ENCODE data around the gene TBC1D9B.

TBC1D9B gene

GRCh38 chr5:179868541-179868940, 39.2 kb downstream of the TBC1D9B start:
- in situ Hi-C loops (cut with MboI; ENCODE audit: low pct_unique_long_range_greater_than_20kb, low sequenced_read_pairs, unreplicated experiment), result no loop called here
- no peak for DNase-seq (ENCODE audit: low spot score)
- no peak for TF ChIP-seq CTCF (IDR thresholded peaks at IDR 0.05; ENCODE audit: extremely low read depth, insufficient read depth, missing control alignments)

GRCh38 chr5:179867476-179867875, 40.2 kb downstream of the TBC1D9B start:
- in situ Hi-C loops (cut with MboI; ENCODE audit: low pct_unique_long_range_greater_than_20kb, low sequenced_read_pairs, unreplicated experiment), result no loop called here
- no peak for DNase-seq (ENCODE audit: low spot score)
- TF ChIP-seq CTCF (IDR thresholded peaks at IDR 0.05; ENCODE audit: extremely low read depth, insufficient read depth, missing control alignments), result no peak

GRCh38 chr5:179867079-179867465, 40.6 kb downstream of the TBC1D9B start:
- in situ Hi-C loops (cut with MboI; ENCODE audit: low pct_unique_long_range_greater_than_20kb, low sequenced_read_pairs, unreplicated experiment), result no loop called here

GRCh38 chr5:179866241-179867078, 41.2 kb downstream of the TBC1D9B start:
- peak; percentile 34 for TF ChIP-seq CTCF (IDR thresholded peaks at IDR 0.05; ENCODE audit: extremely low read depth, insufficient read depth, missing control alignments)
- peak; percentile 71 for DNase-seq (ENCODE audit: low spot score)
- in situ Hi-C loops (cut with MboI; ENCODE audit: low pct_unique_long_range_greater_than_20kb, low sequenced_read_pairs, unreplicated experiment), result no loop called here

More at GRCh38 chr5:179867079-179867465, 40.6 kb downstream of the TBC1D9B start:
- no peak for DNase-seq (ENCODE audit: low spot score)
- no peak for TF ChIP-seq CTCF (IDR thresholded peaks at IDR 0.05; ENCODE audit: extremely low read depth, insufficient read depth, missing control alignments)

GRCh38 chr5:179865491-179866240, 42.0 kb downstream of the TBC1D9B start:
- in situ Hi-C loops (cut with MboI; ENCODE audit: low pct_unique_long_range_greater_than_20kb, low sequenced_read_pairs, unreplicated experiment), result no loop called here
- DNase-seq (ENCODE audit: low spot score), result no peak

GRCh38 chr5:179864686-179865085, 43.0 kb downstream of the TBC1D9B start:
- in situ Hi-C loops (cut with MboI; ENCODE audit: low pct_unique_long_range_greater_than_20kb, low sequenced_read_pairs, unreplicated experiment), result no loop called here
- no peak for TF ChIP-seq CTCF (IDR thresholded peaks at IDR 0.05; ENCODE audit: extremely low read depth, insufficient read depth, missing control alignments)
- DNase-seq (ENCODE audit: low spot score), result peak; percentile 7

More at GRCh38 chr5:179865491-179866240, 42.0 kb downstream of the TBC1D9B start:
- no peak for TF ChIP-seq CTCF (IDR thresholded peaks at IDR 0.05; ENCODE audit: extremely low read depth, insufficient read depth, missing control alignments)

Data from GM13977 (cell line).